ENCODE data around the gene MEGF9.

Gene MEGF9

DNA sequence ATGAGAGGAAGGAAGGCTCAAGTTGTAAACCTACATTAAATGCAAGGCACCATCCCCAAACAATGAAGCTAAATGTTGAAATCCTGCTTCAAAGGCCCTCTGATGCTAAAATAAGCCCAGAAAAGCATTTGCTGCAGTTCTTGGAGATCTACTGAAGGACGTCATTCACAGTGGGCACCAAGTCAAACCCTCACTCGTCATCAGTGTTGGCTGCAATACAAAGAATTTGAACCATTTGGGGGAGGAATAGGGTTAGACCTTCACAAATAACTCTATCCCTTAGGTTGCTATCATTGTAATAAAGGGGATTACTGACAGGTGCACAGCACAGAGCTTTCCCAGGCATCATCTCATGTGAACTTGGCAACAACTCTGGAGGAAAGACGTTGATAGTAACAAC lies 9.3 kb upstream of the MEGF9 start:
- TF ChIP-seq, protein P1, sequence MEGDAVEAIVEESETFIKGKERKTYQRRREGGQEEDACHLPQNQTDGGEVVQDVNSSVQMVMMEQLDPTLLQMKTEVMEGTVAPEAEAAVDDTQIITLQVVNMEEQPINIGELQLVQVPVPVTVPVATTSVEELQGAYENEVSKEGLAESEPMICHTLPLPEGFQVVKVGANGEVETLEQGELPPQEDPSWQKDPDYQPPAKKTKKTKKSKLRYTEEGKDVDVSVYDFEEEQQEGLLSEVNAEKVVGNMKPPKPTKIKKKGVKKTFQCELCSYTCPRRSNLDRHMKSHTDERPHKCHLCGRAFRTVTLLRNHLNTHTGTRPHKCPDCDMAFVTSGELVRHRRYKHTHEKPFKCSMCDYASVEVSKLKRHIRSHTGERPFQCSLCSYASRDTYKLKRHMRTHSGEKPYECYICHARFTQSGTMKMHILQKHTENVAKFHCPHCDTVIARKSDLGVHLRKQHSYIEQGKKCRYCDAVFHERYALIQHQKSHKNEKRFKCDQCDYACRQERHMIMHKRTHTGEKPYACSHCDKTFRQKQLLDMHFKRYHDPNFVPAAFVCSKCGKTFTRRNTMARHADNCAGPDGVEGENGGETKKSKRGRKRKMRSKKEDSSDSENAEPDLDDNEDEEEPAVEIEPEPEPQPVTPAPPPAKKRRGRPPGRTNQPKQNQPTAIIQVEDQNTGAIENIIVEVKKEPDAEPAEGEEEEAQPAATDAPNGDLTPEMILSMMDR (IDR thresholded peaks at IDR 0.05) = no peak
- H3K27ac ChIP-seq = peak overlapping the region; percentile 62 to 71
- no peak overlapping the region for H3K4me3 ChIP-seq
- peak; percentile 76 for DNase-seq (ENCODE audit: low spot score)

DNA sequence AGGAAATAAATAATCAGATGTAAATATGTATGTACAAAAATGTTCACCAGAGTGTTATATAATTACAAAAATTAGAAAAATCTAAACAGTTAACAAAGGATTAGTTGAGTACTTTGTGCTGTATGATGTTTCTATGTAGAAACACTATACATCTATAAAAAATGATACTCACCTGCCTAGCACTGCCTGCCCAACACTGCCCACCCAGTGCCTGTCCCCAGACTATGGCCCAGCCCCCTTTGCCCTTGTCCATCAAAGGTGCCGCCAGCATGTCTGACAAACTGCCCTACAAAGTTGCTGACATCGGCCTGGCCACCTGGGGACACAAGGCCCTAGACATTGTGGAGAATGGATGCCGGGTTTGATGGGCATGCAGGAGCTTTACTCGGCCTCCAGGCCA lies 6.1 kb upstream of the MEGF9 start:
- Histone ChIP-seq H3K27ac (no peak overlapping the region), H3K4me3 (no peak overlapping the region)
- no peak for DNase-seq (ENCODE audit: low spot score)
- TF ChIP-seq, protein P1 (IDR thresholded peaks at IDR 0.05) = no peak

GRCh38 chr9:120718316-120718715 lies 4.0 kb upstream of the MEGF9 start:
- no peak overlapping the region for H3K27ac ChIP-seq
- H3K4me3 ChIP-seq = no peak overlapping the region
- no peak for DNase-seq (ENCODE audit: low spot score)
- TF ChIP-seq, protein P1 (IDR thresholded peaks at IDR 0.05) = no peak

DNA sequence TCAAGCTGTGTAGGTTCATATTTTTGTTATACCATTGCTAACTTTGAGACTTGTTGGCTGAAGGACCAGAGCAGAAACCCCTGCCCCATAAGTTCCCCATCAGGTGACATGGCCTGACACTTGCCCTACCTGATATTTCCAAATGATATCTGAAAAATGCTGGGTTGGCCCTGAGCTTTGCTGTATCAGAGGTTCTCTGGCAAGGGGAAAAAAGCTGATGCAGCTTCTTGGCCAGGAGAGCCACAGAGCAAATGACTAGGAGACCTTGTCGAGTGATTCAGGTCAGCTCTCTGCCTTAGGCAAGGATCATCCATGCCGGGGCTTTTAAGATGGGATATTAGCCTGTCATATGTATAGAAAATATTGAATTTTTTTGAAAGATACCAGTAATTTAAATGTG lies 2.9 kb upstream of the MEGF9 start:
- DNase-seq (ENCODE audit: low spot score) = no peak
- Histone ChIP-seq H3K27ac (no peak overlapping the region), H3K4me3 (no peak overlapping the region)
- TF ChIP-seq, protein P1 (IDR thresholded peaks at IDR 0.05) = no peak

GRCh38 chr9:120716483-120716882 lies 2.2 kb upstream of the MEGF9 start:
- TF ChIP-seq, protein P1 (IDR thresholded peaks at IDR 0.05) = no peak
- Histone ChIP-seq H3K27ac (no peak overlapping the region), H3K4me3 (no peak overlapping the region)
- no peak for DNase-seq (ENCODE audit: low spot score)

GRCh38 chr9:120715389-120715924 lies 1.2 kb upstream of the MEGF9 start:
- TF ChIP-seq, protein P1 (IDR thresholded peaks at IDR 0.05) = no peak
- Histone ChIP-seq H3K4me3 (peak overlapping the region; percentile 83), H3K27ac (peak overlapping the region in 1 of 2 donors; percentile 90)
- DNase-seq (ENCODE audit: low spot score) = peak; percentile 76

GRCh38 chr9:120714846-120715388 lies 647 bp upstream of the MEGF9 start:
- Histone ChIP-seq H3K27ac (peak overlapping the region; percentile 86 to 90), H3K4me3 (peak overlapping the region; percentile 83)
- peak; percentile 79 for DNase-seq (ENCODE audit: low spot score)
- TF ChIP-seq, protein P1 (IDR thresholded peaks at IDR 0.05) = no peak
